Measurements from ENCODE around the gene CCDC188. TPM values are rescaled to one million over a fixed set of nuclear protein-coding genes. Genes with fewer than 3 reads are reported as not detected.

Gene CCDC188
- polyA plus RNA-seq, 1 donor from 2014 or later: not detected

DNA sequence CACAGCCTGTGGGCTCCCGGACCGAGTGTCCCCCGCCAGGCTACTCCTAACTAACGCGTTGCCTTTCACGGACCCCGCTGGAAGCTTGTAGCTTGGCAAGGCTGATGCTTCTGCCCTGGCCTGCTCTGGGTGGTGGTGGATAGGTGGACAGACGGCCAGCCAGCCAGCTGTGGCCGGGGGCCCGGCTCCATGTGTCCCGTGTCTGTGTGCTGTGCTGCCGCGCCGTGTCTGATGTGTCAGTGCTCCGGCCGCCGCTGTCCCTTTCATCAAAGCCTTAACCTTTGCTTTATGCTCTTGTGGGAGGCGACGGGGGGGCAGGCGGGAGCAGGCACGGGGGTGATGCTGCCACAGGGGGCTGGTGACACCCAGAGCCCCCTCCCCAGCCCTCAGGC, 5.0 kb downstream of the CCDC188 start:
- Histone ChIP-seq H3K9me2 (ENCODE audit: insufficient read depth, low read length) (no peaks in the 10 kb centered on the region), H3K79me2 (replicated peaks; ENCODE audit: insufficient read depth, low read length) (no peaks in the 10 kb centered on the region), H3K27ac (ENCODE audit: low read length) (no peak overlapping the region), H3K27me3 (ENCODE audit: insufficient read depth, low read depth, low read length) (no peaks in the 10 kb centered on the region), H2AFZ (ENCODE audit: low read depth, low read length) (no peak overlapping the region), H3K36me3 (ENCODE audit: insufficient read depth, low read length) (no peaks in the 10 kb centered on the region), H3K4me2 (ENCODE audit: low read length) (no peak overlapping the region), H3K4me3 (ENCODE audit: low read length) (no peak overlapping the region), H4K20me1 (ENCODE audit: insufficient read depth) (no peaks in the 10 kb centered on the region), H3F3A (ENCODE audit: insufficient read depth, low read length, poor library complexity, severe bottlenecking) (no peaks in the 10 kb centered on the region), H3K9me3 (ENCODE audit: low read length) (no peaks in the 10 kb centered on the region), H3K9ac (ENCODE audit: low read length) (no peak overlapping the region)
- TF ChIP-seq, protein P1, sequence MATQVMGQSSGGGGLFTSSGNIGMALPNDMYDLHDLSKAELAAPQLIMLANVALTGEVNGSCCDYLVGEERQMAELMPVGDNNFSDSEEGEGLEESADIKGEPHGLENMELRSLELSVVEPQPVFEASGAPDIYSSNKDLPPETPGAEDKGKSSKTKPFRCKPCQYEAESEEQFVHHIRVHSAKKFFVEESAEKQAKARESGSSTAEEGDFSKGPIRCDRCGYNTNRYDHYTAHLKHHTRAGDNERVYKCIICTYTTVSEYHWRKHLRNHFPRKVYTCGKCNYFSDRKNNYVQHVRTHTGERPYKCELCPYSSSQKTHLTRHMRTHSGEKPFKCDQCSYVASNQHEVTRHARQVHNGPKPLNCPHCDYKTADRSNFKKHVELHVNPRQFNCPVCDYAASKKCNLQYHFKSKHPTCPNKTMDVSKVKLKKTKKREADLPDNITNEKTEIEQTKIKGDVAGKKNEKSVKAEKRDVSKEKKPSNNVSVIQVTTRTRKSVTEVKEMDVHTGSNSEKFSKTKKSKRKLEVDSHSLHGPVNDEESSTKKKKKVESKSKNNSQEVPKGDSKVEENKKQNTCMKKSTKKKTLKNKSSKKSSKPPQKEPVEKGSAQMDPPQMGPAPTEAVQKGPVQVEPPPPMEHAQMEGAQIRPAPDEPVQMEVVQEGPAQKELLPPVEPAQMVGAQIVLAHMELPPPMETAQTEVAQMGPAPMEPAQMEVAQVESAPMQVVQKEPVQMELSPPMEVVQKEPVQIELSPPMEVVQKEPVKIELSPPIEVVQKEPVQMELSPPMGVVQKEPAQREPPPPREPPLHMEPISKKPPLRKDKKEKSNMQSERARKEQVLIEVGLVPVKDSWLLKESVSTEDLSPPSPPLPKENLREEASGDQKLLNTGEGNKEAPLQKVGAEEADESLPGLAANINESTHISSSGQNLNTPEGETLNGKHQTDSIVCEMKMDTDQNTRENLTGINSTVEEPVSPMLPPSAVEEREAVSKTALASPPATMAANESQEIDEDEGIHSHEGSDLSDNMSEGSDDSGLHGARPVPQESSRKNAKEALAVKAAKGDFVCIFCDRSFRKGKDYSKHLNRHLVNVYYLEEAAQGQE (IDR thresholded peaks at IDR 0.05; ENCODE audit: borderline replicate concordance): no peak
- TF ChIP-seq TAF1 (IDR thresholded peaks at IDR 0.05; ENCODE audit: low read depth) (no peak), EZH2 (IDR thresholded peaks at IDR 0.05; ENCODE audit: borderline replicate concordance, insufficient read depth, low read length, poor library complexity, severe bottlenecking) (no peak)
- TF ChIP-seq, protein P2, sequence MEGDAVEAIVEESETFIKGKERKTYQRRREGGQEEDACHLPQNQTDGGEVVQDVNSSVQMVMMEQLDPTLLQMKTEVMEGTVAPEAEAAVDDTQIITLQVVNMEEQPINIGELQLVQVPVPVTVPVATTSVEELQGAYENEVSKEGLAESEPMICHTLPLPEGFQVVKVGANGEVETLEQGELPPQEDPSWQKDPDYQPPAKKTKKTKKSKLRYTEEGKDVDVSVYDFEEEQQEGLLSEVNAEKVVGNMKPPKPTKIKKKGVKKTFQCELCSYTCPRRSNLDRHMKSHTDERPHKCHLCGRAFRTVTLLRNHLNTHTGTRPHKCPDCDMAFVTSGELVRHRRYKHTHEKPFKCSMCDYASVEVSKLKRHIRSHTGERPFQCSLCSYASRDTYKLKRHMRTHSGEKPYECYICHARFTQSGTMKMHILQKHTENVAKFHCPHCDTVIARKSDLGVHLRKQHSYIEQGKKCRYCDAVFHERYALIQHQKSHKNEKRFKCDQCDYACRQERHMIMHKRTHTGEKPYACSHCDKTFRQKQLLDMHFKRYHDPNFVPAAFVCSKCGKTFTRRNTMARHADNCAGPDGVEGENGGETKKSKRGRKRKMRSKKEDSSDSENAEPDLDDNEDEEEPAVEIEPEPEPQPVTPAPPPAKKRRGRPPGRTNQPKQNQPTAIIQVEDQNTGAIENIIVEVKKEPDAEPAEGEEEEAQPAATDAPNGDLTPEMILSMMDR (IDR thresholded peaks at IDR 0.05; ENCODE audit: poor library complexity, severe bottlenecking): no peak

DNA sequence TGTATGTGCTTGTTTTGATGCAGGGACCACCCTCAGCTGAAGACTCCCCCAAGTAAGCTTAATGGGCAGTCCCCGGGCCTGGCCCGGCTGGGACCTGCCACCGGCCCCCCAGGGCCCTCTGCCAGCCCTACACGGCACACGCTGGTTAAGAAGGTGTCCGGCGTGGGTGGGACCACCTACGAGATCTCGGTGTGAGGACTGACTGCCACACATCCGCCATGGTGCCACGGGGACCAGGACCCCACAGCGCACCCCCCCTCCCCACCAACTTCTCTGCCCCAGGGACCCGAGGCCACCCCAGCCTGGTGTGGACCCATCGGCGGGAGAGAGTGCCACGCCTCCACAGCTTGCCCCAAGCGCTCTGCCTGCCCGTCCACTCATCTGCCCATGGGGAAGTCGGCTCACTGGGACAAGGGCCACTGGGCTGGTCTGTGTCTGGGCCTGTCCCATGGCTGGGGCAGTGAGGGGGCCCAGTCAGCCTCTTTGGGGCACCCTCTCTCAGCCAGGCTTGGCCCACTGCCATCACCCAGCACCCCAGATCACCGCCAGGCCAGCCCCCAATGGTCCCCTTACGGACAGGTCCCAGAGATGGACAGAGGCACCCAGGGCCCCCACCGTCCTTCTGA, 5.5 kb downstream of the CCDC188 start:
- no peaks in the 10 kb centered on the region for H3K9me2 ChIP-seq (ENCODE audit: insufficient read depth, low read length)
- H3F3A ChIP-seq (ENCODE audit: insufficient read depth, low read length, poor library complexity, severe bottlenecking): no peaks in the 10 kb centered on the region
- no peak overlapping the region for H3K9ac ChIP-seq (ENCODE audit: low read length)
- no peaks in the 10 kb centered on the region for H3K27me3 ChIP-seq (ENCODE audit: insufficient read depth, low read depth, low read length)
- no peak overlapping the region for H3K27ac ChIP-seq (ENCODE audit: low read length)
- TF ChIP-seq EP300 (conservative IDR thresholded peaks at IDR 0.05; ENCODE audit: poor library complexity, severe bottlenecking) (no peak), POLR2AphosphoS5 (IDR thresholded peaks at IDR 0.05) (no peak), RAD21 (conservative IDR thresholded peaks at IDR 0.05) (no peak)
- TF ChIP-seq, protein P2 (IDR thresholded peaks at IDR 0.05; ENCODE audit: poor library complexity, severe bottlenecking): no peak
- H2AFZ ChIP-seq (ENCODE audit: low read depth, low read length): no peak overlapping the region
- H4K20me1 ChIP-seq (ENCODE audit: insufficient read depth): no peaks in the 10 kb centered on the region
- no peaks in the 10 kb centered on the region for H3K79me2 ChIP-seq (replicated peaks; ENCODE audit: insufficient read depth, low read length)
- no peak overlapping the region for H3K4me2 ChIP-seq (ENCODE audit: low read length)
- no peaks in the 10 kb centered on the region for H3K36me3 ChIP-seq (ENCODE audit: insufficient read depth, low read length)
- H3K9me3 ChIP-seq (ENCODE audit: low read length): no peaks in the 10 kb centered on the region
- H3K4me3 ChIP-seq (ENCODE audit: low read length): no peak overlapping the region

Measured in neural cell (in vitro differentiated cells).